H1 (cell line): Measurements from ENCODE around the gene SLC35A2. TPM values are rescaled to one million over a fixed set of nuclear protein-coding genes. Genes with fewer than 3 reads are reported as not detected.

ENCODE experiments used
- CTCF ChIA-PET: fragments of 300-600 bp; sonication (Branson Sonifier 250); formaldehyde crosslinking; loops from one replicate; lab custom pipeline; 2021; ENCODE audit not compliant: partially characterized antibody; lab: Charles Lee
- POLR2A ChIA-PET: fragments of 300-600 bp; sonication (Branson Sonifier 250); formaldehyde crosslinking; loops from one replicate; lab custom pipeline; 2021; ENCODE audit warnings: inconsistent platforms; ENCODE audit not compliant: partially characterized antibody; lab: Charles Lee
- DNase-seq, 2 experiments: peaks; one replicate each; pipeline versions ENCODE4 v3.0.0 to v3.0.0-alpha.2; 2010 to 2022; ENCODE audit warnings: low spot score in 2 of 2, low read depth in 1 of 2, mixed read lengths in 1 of 2
- FAIRE-seq: peaks from 2 replicates; lab custom pipeline; 2011; peaks lifted over from hg19 to GRCh38; lab: Jason Lieb, UNC
- H2AFZ ChIP-seq: 2 replicates; pipeline ENCODE4 v1.8.1; 2012; ENCODE audit warnings: low read length, inconsistent platforms
- H2AK5ac ChIP-seq: 2 replicates; pipeline ENCODE4 v1.6.1; 2013; ENCODE audit warnings: low read depth, low read length
- H2BK120ac ChIP-seq: replicated peaks from 2 replicates; pipeline ENCODE3; 2013; ENCODE audit warnings: low read depth, low read length, inconsistent platforms
- H2BK12ac ChIP-seq: 2 replicates; pipeline ENCODE4 v1.6.1; 2013; ENCODE audit warnings: low read depth, low read length
- H2BK15ac ChIP-seq: 2 replicates; pipeline ENCODE4 v1.6.1; 2013; ENCODE audit warnings: low read length
- H2BK20ac ChIP-seq: 2 replicates; pipeline ENCODE4 v1.6.1; 2013; ENCODE audit warnings: low read length
- H2BK5ac ChIP-seq: 2 replicates; pipeline ENCODE4 v1.6.1; 2013; ENCODE audit warnings: low read depth, low read length
- H3K14ac ChIP-seq: 2 replicates; pipeline ENCODE4 v1.6.1; 2013; ENCODE audit warnings: inconsistent platforms; ENCODE audit not compliant: insufficient read length
- H3K18ac ChIP-seq: 2 replicates; pipeline ENCODE4 v1.6.1; 2013; ENCODE audit warnings: low read length; ENCODE audit errors: extremely low read depth
- H3K23ac ChIP-seq: 2 replicates; pipeline ENCODE4 v1.6.1; 2013; ENCODE audit warnings: inconsistent platforms; ENCODE audit not compliant: insufficient read length
- H3K23me2 ChIP-seq: 2 replicates; pipeline ENCODE4 v1.6.1; 2013; ENCODE audit warnings: low read depth, low read length
- H3K27ac ChIP-seq: 2 replicates; pipeline ENCODE4 v1.6.1; 2011; ENCODE audit warnings: low read depth, low read length, inconsistent platforms
- H3K27me3 ChIP-seq, 4 experiments: replicated peaks in 1 of 4; 1 replicate in 1 of 4; 2 replicates in 3 of 4; pipeline versions ENCODE4 v1.6.1 to v1.8.1; 2011 to 2013; ENCODE audit warnings: low read length in 3 of 4, mild to moderate bottlenecking in 3 of 4, inconsistent platforms in 2 of 4, mixed read lengths in 2 of 4, moderate library complexity in 1 of 4; ENCODE audit not compliant: control insufficient read depth in 3 of 4, insufficient read depth in 3 of 4; ENCODE audit errors: extremely low read depth in 1 of 4
- H3K36me3 ChIP-seq, 4 experiments: 2 replicates each; pipeline versions ENCODE4 v1.6.1 to v1.8.1; 2011 to 2013; ENCODE audit warnings: mild to moderate bottlenecking in 4 of 4, low read length in 3 of 4, moderate library complexity in 2 of 4, control low read depth in 1 of 4, inconsistent platforms in 1 of 4; ENCODE audit not compliant: insufficient read depth in 4 of 4, control insufficient read depth in 2 of 4
- H3K4ac ChIP-seq: replicated peaks from 2 replicates; pipeline ENCODE3; 2013; ENCODE audit warnings: low read length, low read depth, mixed read lengths, inconsistent platforms; ENCODE audit not compliant: insufficient read length
- H3K4me1 ChIP-seq, 4 experiments: replicated peaks in 1 of 4; 1 replicate in 1 of 4; 2 replicates in 3 of 4; pipeline versions ENCODE4 v1.6.1 to v1.8.1; 2011 to 2013; ENCODE audit warnings: low read length in 3 of 4, inconsistent platforms in 2 of 4, mixed read lengths in 1 of 4; ENCODE audit not compliant: insufficient read depth in 4 of 4, control insufficient read depth in 3 of 4
- H3K4me2 ChIP-seq, 2 experiments: 2 replicates each; pipeline versions ENCODE4 v1.6.1 to v1.8.1; 2011 to 2013; ENCODE audit warnings: low read depth in 2 of 2, low read length in 2 of 2, control low read depth in 1 of 2, inconsistent platforms in 1 of 2, mild to moderate bottlenecking in 1 of 2; ENCODE audit not compliant: insufficient read depth in 1 of 2
- H3K4me3 ChIP-seq, 4 experiments: fragments of 200-600, 300-600 bp in 1 of 4; sonication (generic), shearing (Covaris generic), sonication (Bioruptor Twin) in 1 of 4; 2 replicates each; pipeline versions ENCODE4 v1.5.1 to v1.8.1; 2011 to 2016; ENCODE audit warnings: low read length in 4 of 4, low read depth in 3 of 4, control low read depth in 2 of 4, inconsistent platforms in 2 of 4, mild to moderate bottlenecking in 2 of 4, mixed read lengths in 1 of 4, moderate library complexity in 1 of 4; ENCODE audit not compliant: insufficient read depth in 2 of 4; ENCODE audit errors: extremely low read depth in 1 of 4
- H3K56ac ChIP-seq: replicated peaks from 2 replicates; pipeline ENCODE3; 2013; ENCODE audit warnings: low read depth, mild to moderate bottlenecking, mixed read lengths, low read length, inconsistent platforms; ENCODE audit not compliant: insufficient read length
- H3K79me1 ChIP-seq: 2 replicates; pipeline ENCODE4 v1.6.1; 2013; ENCODE audit warnings: low read depth, low read length, control low read depth
- H3K79me2 ChIP-seq, 2 experiments: 2 replicates each; pipeline versions ENCODE4 v1.6.1 to v1.8.1; 2012 to 2013; ENCODE audit warnings: low read length in 2 of 2, mild to moderate bottlenecking in 2 of 2, inconsistent platforms in 1 of 2; ENCODE audit not compliant: insufficient read depth in 2 of 2, control insufficient read depth in 1 of 2
- H3K9ac ChIP-seq, 4 experiments: replicated peaks in 1 of 4; 1 replicate in 1 of 4; 2 replicates in 3 of 4; pipeline versions ENCODE4 v1.6.1 to v1.8.1; 2011 to 2013; ENCODE audit warnings: low read depth in 3 of 4, low read length in 3 of 4, control low read depth in 2 of 4, mild to moderate bottlenecking in 2 of 4, moderate library complexity in 2 of 4, inconsistent platforms in 1 of 4; ENCODE audit errors: extremely low read depth in 1 of 4
- H3K9me3 ChIP-seq, 2 experiments: 2 replicates each; pipeline versions ENCODE4 v1.6.1 to v1.8.1; 2012 to 2013; ENCODE audit warnings: mild to moderate bottlenecking in 2 of 2, moderate library complexity in 2 of 2, control low read depth in 1 of 2, inconsistent platforms in 1 of 2, low read depth in 1 of 2, low read length in 1 of 2, mixed read lengths in 1 of 2; ENCODE audit not compliant: insufficient read depth in 2 of 2
- H4K20me1 ChIP-seq, 2 experiments: replicated peaks in 1 of 2; 2 replicates each; pipeline versions ENCODE3 to v1.8.1; 2011 to 2013; ENCODE audit warnings: inconsistent platforms in 2 of 2, low read length in 2 of 2, mild to moderate bottlenecking in 1 of 2; ENCODE audit not compliant: insufficient read depth in 2 of 2, control insufficient read depth in 1 of 2
- H4K5ac ChIP-seq: 2 replicates; pipeline ENCODE4 v1.6.1; 2013; ENCODE audit warnings: low read length, low read depth, mixed read lengths, inconsistent platforms; ENCODE audit not compliant: insufficient read length
- H4K8ac ChIP-seq: 2 replicates; pipeline ENCODE4 v1.8.0; 2013; ENCODE audit warnings: mild to moderate bottlenecking, moderate library complexity, low read length, inconsistent platforms; ENCODE audit not compliant: insufficient read depth; ENCODE audit errors: extremely low read depth
- H4K91ac ChIP-seq: replicated peaks from 2 replicates; pipeline ENCODE3; 2013; ENCODE audit warnings: low read length, mixed read lengths, inconsistent platforms; ENCODE audit not compliant: insufficient read length
- ASH2L ChIP-seq: fragments of 200-600, 300-600 bp; sonication (generic); IDR thresholded peaks from one replicate; pipeline ENCODE4 v1.7.1; 2017; ENCODE audit warnings: low read length
- CEBPB ChIP-seq: IDR thresholded peaks from 2 replicates; pipeline ENCODE4 v1.6.1; 2012; ENCODE audit warnings: low read depth, low read length
- CHD1 ChIP-seq: IDR thresholded peaks from 2 replicates; pipeline ENCODE4 v1.6.1; 2012; ENCODE audit warnings: low read depth, low read length, improper control_type of control experiment
- CHD2 ChIP-seq: IDR thresholded peaks from 2 replicates; pipeline ENCODE4 v1.6.1; 2012; ENCODE audit warnings: low read length, improper control_type of control experiment
- FOSL1 ChIP-seq: IDR thresholded peaks from 2 replicates; pipeline ENCODE4 v1.6.1; 2011; ENCODE audit warnings: mild to moderate bottlenecking, low read depth, low read length, moderate library complexity; ENCODE audit not compliant: insufficient read depth
- RBBP5 ChIP-seq: IDR thresholded peaks from 2 replicates; pipeline ENCODE4 v1.7.1; 2012; ENCODE audit warnings: low read depth, mild to moderate bottlenecking, inconsistent platforms, low read length, moderate library complexity, borderline replicate concordance
- SP1 ChIP-seq: IDR thresholded peaks from 2 replicates; pipeline ENCODE4 v1.6.1; 2011; ENCODE audit warnings: low read depth, low read length
- WGBS, 2 experiments: shearing (Covaris generic) in 1 of 2; methylation state at CpG; one replicate each; pipeline versions ENCODE4 v1.1.6 to v1.1.7; 2013 to 2015; ENCODE audit warnings: low lambda C conversion rate in 2 of 2, mixed read lengths in 2 of 2, inconsistent platforms in 1 of 2, low coverage in 1 of 2, missing lambda C conversion rate in 1 of 2; ENCODE audit not compliant: insufficient replicate concordance in 2 of 2, insufficient coverage in 1 of 2, insufficient read length in 1 of 2; ENCODE audit errors: extremely low coverage in 1 of 2, missing lambda C conversion rate in 1 of 2; 5-methylcytosine and 5-hydroxymethylcytosine counted together
- polyA plus RNA-seq, 7 experiments: library from polyadenylated mRNA; depleted of rRNA in 3 of 7; stranded (reverse) in 5 of 7; unstranded in 2 of 7; fragments of >200 nt in 5 of 7; fragments of 200-250 nt in 2 of 7; gene quantifications; 1 replicate in 5 of 7; 2 replicates in 1 of 7; 4 replicates in 1 of 7; pipeline versions ENCODE4 v1.2.1 to v1.2.3, GENCODE V29; 2011 to 2013; ENCODE audit warnings: missing spikeins in 2 of 7, mixed read lengths in 2 of 7
- total RNA-seq: library from RNA; stranded (reverse); fragmentation: NEBNext Ultra II Directional; extraction: Animal tissue kit (Norgen Biotek cat#: 25700); gene quantifications from 2 replicates; pipeline ENCODE4 v1.2.1, GENCODE V29; 2021

The SLC35A2 gene
- total and polyA plus RNA-seq, 2 of the 8 experiments (the other 6 are each of a cell fraction or from before 2014, with no cell fraction given): 21.4 to 48.3 TPM

DNA sequence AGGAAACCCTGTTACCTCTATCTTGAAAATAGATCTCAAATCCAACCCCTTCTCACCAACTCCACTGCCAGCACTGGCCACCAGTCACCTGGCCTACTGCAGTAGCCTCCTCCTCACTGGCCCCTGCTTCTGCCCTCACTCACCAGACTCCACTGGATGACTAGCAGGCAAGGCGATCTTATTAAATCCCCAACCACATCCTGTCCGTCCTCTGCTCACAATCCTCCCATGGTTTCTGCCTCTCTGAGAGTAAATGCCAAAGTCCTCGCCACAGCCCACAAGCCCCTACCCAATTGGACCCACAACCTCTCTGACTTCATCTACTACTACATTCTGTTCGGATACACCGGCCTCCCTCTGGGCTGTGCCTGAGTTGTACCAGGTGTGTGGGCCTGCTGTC lies 12.8 kb upstream of the SLC35A2 start:
- Histone ChIP-seq H2BK12ac (peak overlapping the region; percentile 75; the same call in 1 of the 2 replicates), H3K27ac (no peak overlapping the region), H3K4ac (no peak overlapping the region), H2BK5ac (0 out of 2 replicates have a peak overlapping the region, but pooled peaks have one; percentile 39), H3K79me1 (no peaks in the 10 kb centered on the region), H3K23ac (no peak overlapping the region), H3K4me2 (no peak overlapping the region), H2AK5ac (peak overlapping the region; percentile 95; the same call in 1 of the 2 replicates), H2BK20ac (peak overlapping the region; percentile 72; the same call in 1 of the 2 replicates), H4K91ac (peak overlapping the region; percentile 73), H2BK15ac (no peak overlapping the region), H3K9me3 (no peaks in the 10 kb centered on the region), H3K9ac (no peak overlapping the region), H3K4me1 (peaks cover 8 to 28% (median 20%) of the 10 kb centered on the region in 4 experiments; a peak in 6 of 7 replicates), H3K27me3 (no peaks in the 10 kb centered on the region), H3K14ac (no peak overlapping the region), H3K79me2 (peaks cover 4 to 30% of the 10 kb centered on the region in 2 experiments; a peak in 3 of 4 replicates), H3K23me2 (peaks cover 11% of the 10 kb centered on the region), H4K8ac (no peak overlapping the region; the same call in 1 of the 2 replicates), H4K5ac (no peak overlapping the region), H3K18ac (peak overlapping the region; percentile 48; the same call in 1 of the 2 replicates), H3K36me3 (peaks cover 0 to 33% (median 14%) of the 10 kb centered on the region in 4 experiments; a peak in 6 of 8 replicates), H4K20me1 (no peaks in the 10 kb centered on the region), H3K56ac (no peak overlapping the region), H2AFZ (no peak overlapping the region), H2BK120ac (no peak overlapping the region), H3K4me3 (no peak overlapping the region)
- ChIA-PET POLR2A (interaction anchor here (0.5 to 30.9 kb wide), 5 partner anchors 9 to 31 kb away, joined by 3 to 572 read pairs (median 3); partner anchors contain the start of genes PIM2, PQBP1, SLC35A2 and TIMM17B), CTCF (interaction anchor here (1.2 to 1.7 kb wide), 2 partner anchors 14 to 17 kb away, joined by 4 to 5 read pairs; no protein-coding TSS in a partner anchor)
- FAIRE-seq: no peak
- DNase-seq: no peak
- WGBS, 2 experiments: 87% methylated on average over 5 of the region's 5 CpGs; no CpG with 5 or more reads in 1 of the 2 experiments
- TF ChIP-seq RBBP5 (no peak), CHD2 (no peak), CHD1 (no peak), ASH2L (no peak), CEBPB (no peak), FOSL1 (no peak), SP1 (no peak)
